Esophagus muscularis mucosa (tissue), 3 donors: ENCODE results near the gene OR4D9.

Source experiments
- POLR2AphosphoS5 ChIP-seq, 2 donors: sonication (generic); formaldehyde crosslinking; IDR thresholded peaks; one replicate each; pipeline ENCODE4 v1.6.1; 2017; ENCODE audit warnings: antibody characterized with exemption in 2 of 2
- TF ChIP-seq, protein P1 (sequence below), 3 experiments: fragments of 200-600 bp in 2 of 3; fragments of 450-650 bp in 1 of 3; sonication (generic) in 2 of 3; IDR thresholded peaks; one replicate each; pipeline ENCODE4 v1.5.1; 2017 to 2019; ENCODE audit warnings: antibody characterized with exemption in 3 of 3, mild to moderate bottlenecking in 2 of 3, moderate library complexity in 1 of 3

DNA sequence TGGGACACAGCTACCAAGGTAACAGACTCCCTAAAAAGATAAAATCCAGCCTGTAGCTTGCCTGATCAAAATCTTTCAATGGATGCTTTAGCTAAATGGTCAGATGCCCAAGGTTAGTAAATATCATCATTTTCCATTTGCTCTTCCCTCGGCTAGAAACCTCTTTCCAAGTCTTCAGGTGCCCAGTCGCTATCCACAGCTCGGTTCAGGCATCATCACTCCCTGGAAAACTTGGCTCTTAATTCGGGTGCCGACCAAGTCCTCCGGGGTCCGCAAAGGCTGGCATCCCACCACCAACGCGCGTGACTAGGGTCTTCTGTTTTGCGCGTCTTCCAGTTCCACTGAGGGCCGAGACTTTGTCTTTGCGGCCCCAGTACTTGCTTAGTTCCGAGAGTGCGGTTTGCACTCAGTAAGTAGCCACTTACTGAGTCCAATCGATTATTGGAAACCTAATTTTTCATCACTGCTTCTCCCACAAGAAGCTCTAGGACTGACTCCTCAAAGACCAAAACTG lies 44.3 kb downstream of the OR4D9 start:
- TF ChIP-seq, protein P1, sequence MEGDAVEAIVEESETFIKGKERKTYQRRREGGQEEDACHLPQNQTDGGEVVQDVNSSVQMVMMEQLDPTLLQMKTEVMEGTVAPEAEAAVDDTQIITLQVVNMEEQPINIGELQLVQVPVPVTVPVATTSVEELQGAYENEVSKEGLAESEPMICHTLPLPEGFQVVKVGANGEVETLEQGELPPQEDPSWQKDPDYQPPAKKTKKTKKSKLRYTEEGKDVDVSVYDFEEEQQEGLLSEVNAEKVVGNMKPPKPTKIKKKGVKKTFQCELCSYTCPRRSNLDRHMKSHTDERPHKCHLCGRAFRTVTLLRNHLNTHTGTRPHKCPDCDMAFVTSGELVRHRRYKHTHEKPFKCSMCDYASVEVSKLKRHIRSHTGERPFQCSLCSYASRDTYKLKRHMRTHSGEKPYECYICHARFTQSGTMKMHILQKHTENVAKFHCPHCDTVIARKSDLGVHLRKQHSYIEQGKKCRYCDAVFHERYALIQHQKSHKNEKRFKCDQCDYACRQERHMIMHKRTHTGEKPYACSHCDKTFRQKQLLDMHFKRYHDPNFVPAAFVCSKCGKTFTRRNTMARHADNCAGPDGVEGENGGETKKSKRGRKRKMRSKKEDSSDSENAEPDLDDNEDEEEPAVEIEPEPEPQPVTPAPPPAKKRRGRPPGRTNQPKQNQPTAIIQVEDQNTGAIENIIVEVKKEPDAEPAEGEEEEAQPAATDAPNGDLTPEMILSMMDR (IDR thresholded peaks at IDR 0.05): no peak
- no peak for TF ChIP-seq POLR2AphosphoS5 (IDR thresholded peaks at IDR 0.05)
